ENCODE measurements around the gene SCD5. TPM values are rescaled to one million over a fixed set of nuclear protein-coding genes. Genes with fewer than 3 reads are reported as not detected.

Gene SCD5
- total and polyA plus RNA-seq, 2 of the 8 experiments (the other 6 are each of a cell fraction or from before 2014, with no cell fraction given) = 0.92 to 1.2 TPM

- H3K9ac ChIP-seq (replicated peaks in 1 of 4; ENCODE audit: extremely low read depth in 1 of 4, low read depth in 3 of 4, low read length in 3 of 4) = no peak overlapping the region
- H3K79me2 ChIP-seq (ENCODE audit: control insufficient read depth in 1 of 2, insufficient read depth in 2 of 2, low read length in 2 of 2) = no peaks in the 10 kb centered on the region
- POLR2A ChIA-PET (ENCODE audit: partially characterized antibody) = interaction anchor here (0.7 kb wide), 1 partner anchor 80 kb away, joined by 3 read pairs; no protein-coding TSS in a partner anchor
Measured at GRCh38 chr4:82791179-82791578, 7.4 kb downstream of the SCD5 start.

More at GRCh38 chr4:82791179-82791578, 7.4 kb downstream of the SCD5 start:
- Histone ChIP-seq H3K23ac (ENCODE audit: insufficient read length) (no peak overlapping the region), H3K56ac (replicated peaks; ENCODE audit: insufficient read length, low read depth, low read length) (no peak overlapping the region), H2BK20ac (ENCODE audit: low read length) (no peak overlapping the region), H3K36me3 (ENCODE audit: control insufficient read depth in 2 of 4, insufficient read depth in 4 of 4, low read length in 3 of 4) (peaks cover 0 to 6% (median 0%) of the 10 kb centered on the region in 4 experiments; a peak in 1 of 8 replicates), H3K4me3 (ENCODE audit: extremely low read depth in 1 of 4, insufficient read depth in 2 of 4, low read depth in 3 of 4, low read length in 4 of 4) (no peak overlapping the region), H3K4me2 (ENCODE audit: insufficient read depth in 1 of 2, low read depth in 2 of 2, low read length in 2 of 2) (no peak overlapping the region), H3K4ac (replicated peaks; ENCODE audit: insufficient read length, low read depth, low read length) (no peak overlapping the region), H3K4me1 (replicated peaks in 1 of 4; ENCODE audit: control insufficient read depth in 3 of 4, insufficient read depth in 4 of 4, low read length in 3 of 4) (no peaks in the 10 kb centered on the region), H2BK120ac (replicated peaks; ENCODE audit: low read depth, low read length) (no peak overlapping the region), H2BK15ac (ENCODE audit: low read length) (no peak overlapping the region), H4K91ac (replicated peaks; ENCODE audit: insufficient read length, low read length) (no peak overlapping the region), H3K27ac (ENCODE audit: low read depth, low read length) (no peak overlapping the region), H3K18ac (ENCODE audit: extremely low read depth, low read length) (no peak overlapping the region), H4K8ac (ENCODE audit: extremely low read depth, insufficient read depth, low read length) (no peak overlapping the region), H3K79me1 (ENCODE audit: low read depth, low read length) (no peaks in the 10 kb centered on the region), H3K14ac (ENCODE audit: insufficient read length) (no peak overlapping the region), H4K5ac (ENCODE audit: insufficient read length, low read depth, low read length) (no peak overlapping the region), H2AK5ac (ENCODE audit: low read depth, low read length) (no peak overlapping the region), H3K23me2 (ENCODE audit: low read depth, low read length) (no peaks in the 10 kb centered on the region), H2AFZ (ENCODE audit: low read length) (no peak overlapping the region), H4K20me1 (replicated peaks in 1 of 2; ENCODE audit: control insufficient read depth in 1 of 2, insufficient read depth in 2 of 2, low read length in 2 of 2) (peaks cover 10 to 27% of the 10 kb centered on the region in 2 experiments), H2BK5ac (ENCODE audit: low read depth, low read length) (no peak overlapping the region), H2BK12ac (ENCODE audit: low read depth, low read length) (no peak overlapping the region), H3K27me3 (replicated peaks in 1 of 4; ENCODE audit: control insufficient read depth in 3 of 4, extremely low read depth in 1 of 4, insufficient read depth in 3 of 4, low read length in 3 of 4) (peaks cover 78 to 97% (median 95%) of the 10 kb centered on the region in 4 experiments), H3K9me3 (ENCODE audit: insufficient read depth in 2 of 2, low read depth in 1 of 2, low read length in 1 of 2) (peaks cover 5 to 7% of the 10 kb centered on the region in 2 experiments; a peak in 1 of 4 replicates)
- TF ChIP-seq CBX5 (IDR thresholded peaks at IDR 0.05; ENCODE audit: low read depth, low read length) = no peak
- TF ChIP-seq SP2 (IDR thresholded peaks at IDR 0.05; ENCODE audit: low read length) = no peak
- TF ChIP-seq, protein P1, sequence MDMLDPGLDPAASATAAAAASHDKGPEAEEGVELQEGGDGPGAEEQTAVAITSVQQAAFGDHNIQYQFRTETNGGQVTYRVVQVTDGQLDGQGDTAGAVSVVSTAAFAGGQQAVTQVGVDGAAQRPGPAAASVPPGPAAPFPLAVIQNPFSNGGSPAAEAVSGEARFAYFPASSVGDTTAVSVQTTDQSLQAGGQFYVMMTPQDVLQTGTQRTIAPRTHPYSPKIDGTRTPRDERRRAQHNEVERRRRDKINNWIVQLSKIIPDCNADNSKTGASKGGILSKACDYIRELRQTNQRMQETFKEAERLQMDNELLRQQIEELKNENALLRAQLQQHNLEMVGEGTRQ (IDR thresholded peaks at IDR 0.05; ENCODE audit: low read length) = no peak
- TF ChIP-seq HDAC6 (IDR thresholded peaks at IDR 0.05; ENCODE audit: low read depth, low read length) = no peak
- TF ChIP-seq, protein P2, sequence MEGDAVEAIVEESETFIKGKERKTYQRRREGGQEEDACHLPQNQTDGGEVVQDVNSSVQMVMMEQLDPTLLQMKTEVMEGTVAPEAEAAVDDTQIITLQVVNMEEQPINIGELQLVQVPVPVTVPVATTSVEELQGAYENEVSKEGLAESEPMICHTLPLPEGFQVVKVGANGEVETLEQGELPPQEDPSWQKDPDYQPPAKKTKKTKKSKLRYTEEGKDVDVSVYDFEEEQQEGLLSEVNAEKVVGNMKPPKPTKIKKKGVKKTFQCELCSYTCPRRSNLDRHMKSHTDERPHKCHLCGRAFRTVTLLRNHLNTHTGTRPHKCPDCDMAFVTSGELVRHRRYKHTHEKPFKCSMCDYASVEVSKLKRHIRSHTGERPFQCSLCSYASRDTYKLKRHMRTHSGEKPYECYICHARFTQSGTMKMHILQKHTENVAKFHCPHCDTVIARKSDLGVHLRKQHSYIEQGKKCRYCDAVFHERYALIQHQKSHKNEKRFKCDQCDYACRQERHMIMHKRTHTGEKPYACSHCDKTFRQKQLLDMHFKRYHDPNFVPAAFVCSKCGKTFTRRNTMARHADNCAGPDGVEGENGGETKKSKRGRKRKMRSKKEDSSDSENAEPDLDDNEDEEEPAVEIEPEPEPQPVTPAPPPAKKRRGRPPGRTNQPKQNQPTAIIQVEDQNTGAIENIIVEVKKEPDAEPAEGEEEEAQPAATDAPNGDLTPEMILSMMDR (IDR thresholded peaks at IDR 0.05; ENCODE audit: control extremely low read depth in 1 of 3, insufficient read depth in 1 of 3, low read depth in 1 of 3, low read length in 3 of 3) = no peak
- TF ChIP-seq E2F6 (IDR thresholded peaks at IDR 0.05) = no peak
- no peak for TF ChIP-seq EZH2 (IDR thresholded peaks at IDR 0.05; ENCODE audit: low read depth, low read length, severe bottlenecking)
- TF ChIP-seq BACH1 (IDR thresholded peaks at IDR 0.05; ENCODE audit: low read length) = no peak
- DNase-seq (ENCODE audit: low read depth in 1 of 2, low spot score in 2 of 2) (no peak), FAIRE-seq (no peak)
- CTCF ChIA-PET (ENCODE audit: partially characterized antibody) = interaction anchor here (0.6 to 3.5 kb wide), 3 partner anchors 14 to 1802 kb away, joined by 3 to 13 read pairs (median 5); no protein-coding TSS in a partner anchor
- WGBS, 2 experiments (ENCODE audit: extremely low coverage in 1 of 2, insufficient coverage in 1 of 2, insufficient read length in 1 of 2, insufficient replicate concordance in 2 of 2, low coverage in 1 of 2, low lambda C conversion rate in 2 of 2, missing lambda C conversion rate in 1 of 2) = 62% methylated on average over 6 of the region's 6 CpGs; no CpG with 5 or more reads in 1 of the 2 experiments
